Measurements from ENCODE around the gene ATE1.

Gene ATE1

GRCh38 chr10:121734589-121735045 is 193.2 kb downstream of the ATE1 start:
- peaks cover 6% of the 10 kb centered on the region for H3K27me3 ChIP-seq (ENCODE audit: low read depth, low read length)
- H3K36me3 ChIP-seq (ENCODE audit: control insufficient read depth in 1 of 2, insufficient read depth in 2 of 2, low read length in 2 of 2) = no peaks in the 10 kb centered on the region
- H3K4me1 ChIP-seq (ENCODE audit: control insufficient read depth in 1 of 2, insufficient read depth in 2 of 2, low read length in 2 of 2) = no peaks in the 10 kb centered on the region
- no peak overlapping the region for H3K27ac ChIP-seq (ENCODE audit: low read length)
- H3K4me3 ChIP-seq (ENCODE audit: low read depth in 1 of 2, low read length in 2 of 2) = no peak overlapping the region
- no peaks in the 10 kb centered on the region for H3K9me3 ChIP-seq (ENCODE audit: control insufficient read depth in 1 of 2, low read length in 2 of 2)

- Histone ChIP-seq H3K4me1 (ENCODE audit: control insufficient read depth in 1 of 2, insufficient read depth in 2 of 2, low read length in 2 of 2) (no peaks in the 10 kb centered on the region), H3K36me3 (ENCODE audit: control insufficient read depth in 1 of 2, insufficient read depth in 2 of 2, low read length in 2 of 2) (no peaks in the 10 kb centered on the region), H3K9me3 (ENCODE audit: control insufficient read depth in 1 of 2, low read length in 2 of 2) (no peaks in the 10 kb centered on the region), H3K27ac (ENCODE audit: low read length) (no peak overlapping the region), H3K27me3 (ENCODE audit: low read depth, low read length) (peaks cover 6% of the 10 kb centered on the region), H3K4me3 (ENCODE audit: low read depth in 1 of 2, low read length in 2 of 2) (no peak overlapping the region)
These were observed 195.0 kb downstream of the ATE1 start for GRCh38 chr10:121732656-121733445.

DNA sequence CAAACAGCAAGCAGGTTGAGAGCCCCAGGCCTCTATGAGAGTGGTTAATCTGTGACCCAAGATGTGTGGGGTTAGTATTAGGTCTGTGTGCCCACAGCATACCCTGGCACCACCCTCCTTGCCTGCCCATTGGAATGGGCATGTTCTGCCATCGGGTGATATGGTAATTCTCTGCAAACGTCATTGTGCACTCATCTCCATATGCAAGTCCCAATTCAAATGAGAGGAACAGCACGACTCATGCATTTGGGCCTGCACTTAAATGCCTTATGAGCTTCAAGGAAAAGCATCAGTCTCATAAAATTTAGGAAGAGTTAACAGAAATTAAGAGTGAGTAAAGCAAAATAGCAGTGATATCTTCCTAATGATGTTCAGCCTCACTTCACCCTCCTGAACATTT is 195.7 kb downstream of the ATE1 start:
- Histone ChIP-seq H3K27me3 (ENCODE audit: low read depth, low read length) (peaks cover 6% of the 10 kb centered on the region), H3K4me3 (ENCODE audit: low read depth in 1 of 2, low read length in 2 of 2) (no peak overlapping the region), H3K36me3 (ENCODE audit: control insufficient read depth in 1 of 2, insufficient read depth in 2 of 2, low read length in 2 of 2) (no peaks in the 10 kb centered on the region), H3K27ac (ENCODE audit: low read length) (no peak overlapping the region), H3K9me3 (ENCODE audit: control insufficient read depth in 1 of 2, low read length in 2 of 2) (no peaks in the 10 kb centered on the region), H3K4me1 (ENCODE audit: control insufficient read depth in 1 of 2, insufficient read depth in 2 of 2, low read length in 2 of 2) (no peaks in the 10 kb centered on the region)

DNA sequence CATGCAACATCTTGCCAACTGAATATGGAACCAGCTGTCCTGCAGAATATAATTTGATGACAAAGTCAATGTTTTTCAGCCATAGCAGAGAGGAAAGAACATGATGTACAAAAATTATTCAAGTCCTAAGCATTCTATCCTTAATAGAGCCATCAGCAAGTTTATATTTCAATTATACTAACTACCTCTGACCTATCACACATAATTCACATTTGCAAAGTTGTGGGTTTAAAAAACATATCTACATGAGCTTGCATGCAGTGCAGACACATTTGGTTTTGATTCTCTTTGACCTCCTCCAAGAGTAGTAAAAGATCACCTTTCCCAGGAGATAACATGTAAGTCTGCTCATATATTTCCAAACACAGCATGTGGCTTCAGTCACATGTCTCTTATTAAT is 203.5 kb downstream of the ATE1 start:
- no peaks in the 10 kb centered on the region for H3K36me3 ChIP-seq (ENCODE audit: control insufficient read depth in 1 of 2, insufficient read depth in 2 of 2, low read length in 2 of 2)
- H3K27me3 ChIP-seq (ENCODE audit: low read depth, low read length) = no peaks in the 10 kb centered on the region
- H3K4me1 ChIP-seq (ENCODE audit: control insufficient read depth in 1 of 2, insufficient read depth in 2 of 2, low read length in 2 of 2) = no peaks in the 10 kb centered on the region
- no peaks in the 10 kb centered on the region for H3K9me3 ChIP-seq (ENCODE audit: control insufficient read depth in 1 of 2, low read length in 2 of 2)
- no peak overlapping the region for H3K4me3 ChIP-seq (ENCODE audit: low read depth in 1 of 2, low read length in 2 of 2)
- no peak overlapping the region for H3K27ac ChIP-seq (ENCODE audit: low read length)

GRCh38 chr10:121722665-121723064 is 205.2 kb downstream of the ATE1 start:
- H3K36me3 ChIP-seq (ENCODE audit: control insufficient read depth in 1 of 2, insufficient read depth in 2 of 2, low read length in 2 of 2) = no peaks in the 10 kb centered on the region
- H3K27me3 ChIP-seq (ENCODE audit: low read depth, low read length) = no peaks in the 10 kb centered on the region
- H3K9me3 ChIP-seq (ENCODE audit: control insufficient read depth in 1 of 2, low read length in 2 of 2) = no peaks in the 10 kb centered on the region
- no peak overlapping the region for H3K4me3 ChIP-seq (ENCODE audit: low read depth in 1 of 2, low read length in 2 of 2)
- no peaks in the 10 kb centered on the region for H3K4me1 ChIP-seq (ENCODE audit: control insufficient read depth in 1 of 2, insufficient read depth in 2 of 2, low read length in 2 of 2)
- no peak overlapping the region for H3K27ac ChIP-seq (ENCODE audit: low read length)

GRCh38 chr10:121721257-121721656 is 206.6 kb downstream of the ATE1 start:
- Histone ChIP-seq H3K27me3 (ENCODE audit: low read depth, low read length) (no peaks in the 10 kb centered on the region), H3K27ac (ENCODE audit: low read length) (no peak overlapping the region), H3K36me3 (ENCODE audit: control insufficient read depth in 1 of 2, insufficient read depth in 2 of 2, low read length in 2 of 2) (no peaks in the 10 kb centered on the region), H3K4me1 (ENCODE audit: control insufficient read depth in 1 of 2, insufficient read depth in 2 of 2, low read length in 2 of 2) (no peaks in the 10 kb centered on the region), H3K4me3 (ENCODE audit: low read depth in 1 of 2, low read length in 2 of 2) (no peak overlapping the region), H3K9me3 (ENCODE audit: control insufficient read depth in 1 of 2, low read length in 2 of 2) (no peaks in the 10 kb centered on the region)

DNA sequence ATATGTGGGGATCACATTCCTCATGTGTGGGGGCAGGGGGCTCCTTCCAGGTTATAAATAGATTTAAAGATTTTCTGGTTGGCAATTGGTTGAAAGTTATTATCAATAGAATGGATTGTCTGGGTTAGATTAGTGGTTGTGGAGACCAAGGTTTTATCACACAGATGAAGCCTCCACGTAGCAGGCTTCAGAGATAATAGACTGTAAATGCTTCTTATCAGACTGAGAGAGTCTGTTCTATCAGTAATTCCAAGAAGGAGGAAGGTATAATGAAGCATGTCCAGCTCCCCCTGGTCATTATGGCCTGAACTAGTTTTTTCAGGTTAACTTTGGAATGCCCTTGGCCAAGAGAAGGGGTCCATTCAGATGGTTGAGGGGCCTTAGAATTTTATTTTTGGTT is 211.9 kb downstream of the ATE1 start:
- Histone ChIP-seq H3K27me3 (ENCODE audit: low read depth, low read length) (no peaks in the 10 kb centered on the region), H3K36me3 (ENCODE audit: control insufficient read depth in 1 of 2, insufficient read depth in 2 of 2, low read length in 2 of 2) (no peaks in the 10 kb centered on the region), H3K4me3 (ENCODE audit: low read depth in 1 of 2, low read length in 2 of 2) (no peak overlapping the region), H3K27ac (ENCODE audit: low read length) (no peak overlapping the region), H3K9me3 (ENCODE audit: control insufficient read depth in 1 of 2, low read length in 2 of 2) (peaks cover 0 to 5% of the 10 kb centered on the region in 2 donors), H3K4me1 (ENCODE audit: control insufficient read depth in 1 of 2, insufficient read depth in 2 of 2, low read length in 2 of 2) (no peaks in the 10 kb centered on the region)

DNA sequence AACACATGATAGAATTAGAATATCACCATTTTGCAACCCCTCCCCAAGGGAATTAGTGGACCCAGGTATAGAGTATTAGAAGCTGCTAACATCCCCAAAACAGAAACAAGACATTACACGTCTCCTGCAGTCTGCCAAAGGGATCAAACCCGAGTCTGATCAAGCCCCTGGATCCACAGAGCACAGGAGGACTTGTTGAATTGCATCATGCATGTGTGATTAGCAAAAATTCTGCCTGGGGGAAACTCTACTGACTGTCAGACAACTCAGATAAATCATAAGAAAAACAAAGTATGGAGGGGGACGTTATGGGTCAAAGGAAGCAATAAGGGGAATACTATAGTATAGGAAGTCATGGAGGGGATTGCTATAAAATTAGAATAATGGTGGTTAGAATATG is 212.8 kb downstream of the ATE1 start:
- Histone ChIP-seq H3K9me3 (ENCODE audit: control insufficient read depth in 1 of 2, low read length in 2 of 2) (peaks cover 0 to 5% of the 10 kb centered on the region in 2 donors), H3K4me1 (ENCODE audit: control insufficient read depth in 1 of 2, insufficient read depth in 2 of 2, low read length in 2 of 2) (no peaks in the 10 kb centered on the region), H3K4me3 (ENCODE audit: low read depth in 1 of 2, low read length in 2 of 2) (no peak overlapping the region), H3K36me3 (ENCODE audit: control insufficient read depth in 1 of 2, insufficient read depth in 2 of 2, low read length in 2 of 2) (no peaks in the 10 kb centered on the region), H3K27ac (ENCODE audit: low read length) (no peak overlapping the region), H3K27me3 (ENCODE audit: low read depth, low read length) (no peaks in the 10 kb centered on the region)

GRCh38 chr10:121713486-121713885 is 214.3 kb downstream of the ATE1 start:
- Histone ChIP-seq H3K9me3 (ENCODE audit: control insufficient read depth in 1 of 2, low read length in 2 of 2) (peaks cover 0 to 5% of the 10 kb centered on the region in 2 donors), H3K4me1 (ENCODE audit: control insufficient read depth in 1 of 2, insufficient read depth in 2 of 2, low read length in 2 of 2) (no peaks in the 10 kb centered on the region), H3K27ac (ENCODE audit: low read length) (no peak overlapping the region), H3K27me3 (ENCODE audit: low read depth, low read length) (no peaks in the 10 kb centered on the region), H3K4me3 (ENCODE audit: low read depth in 1 of 2, low read length in 2 of 2) (no peak overlapping the region), H3K36me3 (ENCODE audit: control insufficient read depth in 1 of 2, insufficient read depth in 2 of 2, low read length in 2 of 2) (no peaks in the 10 kb centered on the region)

GRCh38 chr10:121710971-121711370 is 216.9 kb downstream of the ATE1 start:
- Histone ChIP-seq H3K27me3 (ENCODE audit: low read depth, low read length) (no peaks in the 10 kb centered on the region), H3K4me3 (ENCODE audit: low read depth in 1 of 2, low read length in 2 of 2) (no peak overlapping the region), H3K9me3 (ENCODE audit: control insufficient read depth in 1 of 2, low read length in 2 of 2) (peaks cover 0 to 5% of the 10 kb centered on the region in 2 donors), H3K27ac (ENCODE audit: low read length) (no peak overlapping the region), H3K36me3 (ENCODE audit: control insufficient read depth in 1 of 2, insufficient read depth in 2 of 2, low read length in 2 of 2) (no peaks in the 10 kb centered on the region), H3K4me1 (ENCODE audit: control insufficient read depth in 1 of 2, insufficient read depth in 2 of 2, low read length in 2 of 2) (no peaks in the 10 kb centered on the region)

GRCh38 chr10:121710207-121710606 is 217.6 kb downstream of the ATE1 start:
- H3K4me1 ChIP-seq (ENCODE audit: control insufficient read depth in 1 of 2, insufficient read depth in 2 of 2, low read length in 2 of 2) = no peaks in the 10 kb centered on the region

GRCh38 chr10:121709675-121710073 is 218.2 kb downstream of the ATE1 start:
- no peaks in the 10 kb centered on the region for H3K4me1 ChIP-seq (ENCODE audit: control insufficient read depth in 1 of 2, insufficient read depth in 2 of 2, low read length in 2 of 2)
- H3K9me3 ChIP-seq (ENCODE audit: control insufficient read depth in 1 of 2, low read length in 2 of 2) = peaks cover 0 to 5% of the 10 kb centered on the region in 2 donors
- H3K36me3 ChIP-seq (ENCODE audit: control insufficient read depth in 1 of 2, insufficient read depth in 2 of 2, low read length in 2 of 2) = no peaks in the 10 kb centered on the region
- H3K27me3 ChIP-seq (ENCODE audit: low read depth, low read length) = no peaks in the 10 kb centered on the region
- H3K4me3 ChIP-seq (ENCODE audit: low read depth in 1 of 2, low read length in 2 of 2) = no peak overlapping the region
- no peak overlapping the region for H3K27ac ChIP-seq (ENCODE audit: low read length)

More at GRCh38 chr10:121710207-121710606, 217.6 kb downstream of the ATE1 start:
- H3K27ac ChIP-seq (ENCODE audit: low read length) = no peak overlapping the region
- no peak overlapping the region for H3K4me3 ChIP-seq (ENCODE audit: low read depth in 1 of 2, low read length in 2 of 2)
- H3K36me3 ChIP-seq (ENCODE audit: control insufficient read depth in 1 of 2, insufficient read depth in 2 of 2, low read length in 2 of 2) = no peaks in the 10 kb centered on the region
- H3K27me3 ChIP-seq (ENCODE audit: low read depth, low read length) = no peaks in the 10 kb centered on the region
- peaks cover 0 to 5% of the 10 kb centered on the region in 2 donors for H3K9me3 ChIP-seq (ENCODE audit: control insufficient read depth in 1 of 2, low read length in 2 of 2)
